Measurements from ENCODE around the gene PANK2.
"Not testable (repeated sequence)": the region's sequence is repeated elsewhere in the genome, so short reads cannot be mapped to it uniquely, and the experiment has no call there.

DNA sequence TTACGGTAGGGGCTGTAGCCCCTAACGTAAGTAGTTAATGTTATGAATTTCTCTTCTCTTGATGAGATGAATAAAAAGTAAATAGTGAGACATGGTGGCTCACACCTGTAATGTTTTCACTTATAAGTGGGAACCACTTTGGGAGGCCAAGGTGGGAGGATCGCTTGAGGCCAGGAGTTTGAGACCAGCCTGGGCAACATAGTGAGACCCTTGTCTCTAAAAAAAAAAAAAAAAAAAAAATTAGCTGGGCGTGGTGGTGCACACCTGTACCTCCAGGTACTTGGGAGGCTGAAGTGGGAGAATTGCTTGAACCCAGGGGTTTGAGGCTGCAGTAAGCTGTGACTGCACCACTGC is 10.3 kb upstream of the PANK2 start:
- TF ChIP-seq, protein P1, sequence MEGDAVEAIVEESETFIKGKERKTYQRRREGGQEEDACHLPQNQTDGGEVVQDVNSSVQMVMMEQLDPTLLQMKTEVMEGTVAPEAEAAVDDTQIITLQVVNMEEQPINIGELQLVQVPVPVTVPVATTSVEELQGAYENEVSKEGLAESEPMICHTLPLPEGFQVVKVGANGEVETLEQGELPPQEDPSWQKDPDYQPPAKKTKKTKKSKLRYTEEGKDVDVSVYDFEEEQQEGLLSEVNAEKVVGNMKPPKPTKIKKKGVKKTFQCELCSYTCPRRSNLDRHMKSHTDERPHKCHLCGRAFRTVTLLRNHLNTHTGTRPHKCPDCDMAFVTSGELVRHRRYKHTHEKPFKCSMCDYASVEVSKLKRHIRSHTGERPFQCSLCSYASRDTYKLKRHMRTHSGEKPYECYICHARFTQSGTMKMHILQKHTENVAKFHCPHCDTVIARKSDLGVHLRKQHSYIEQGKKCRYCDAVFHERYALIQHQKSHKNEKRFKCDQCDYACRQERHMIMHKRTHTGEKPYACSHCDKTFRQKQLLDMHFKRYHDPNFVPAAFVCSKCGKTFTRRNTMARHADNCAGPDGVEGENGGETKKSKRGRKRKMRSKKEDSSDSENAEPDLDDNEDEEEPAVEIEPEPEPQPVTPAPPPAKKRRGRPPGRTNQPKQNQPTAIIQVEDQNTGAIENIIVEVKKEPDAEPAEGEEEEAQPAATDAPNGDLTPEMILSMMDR (IDR thresholded peaks at IDR 0.05) = not testable (repeated sequence)
- not testable (repeated sequence) for TF ChIP-seq EP300 (IDR thresholded peaks at IDR 0.05)

Data from tibial nerve (tissue), 4 donors.